Stimulated activated CD4-positive, alpha-beta T cell treated with anti-CD3 and anti-CD28 coated beads, Interleukin-1b, Interleukin-23, amount 100 ng/mL, for 1 hour (primary cell): ENCODE measurements around the gene NFKB1.
A peak's percentile ranks its signal among the peaks of the same experiment; 100 is the strongest.
"Not testable (repeated sequence)": the region's sequence is repeated elsewhere in the genome, so short reads cannot be mapped to it uniquely, and the experiment has no call there.

Source experiments
- DNase-seq, 2 donors: peaks; one replicate each; pipeline ENCODE4 v3.0.0-alpha.2; 2020; ENCODE audit warnings: low read depth in 2 of 2

The NFKB1 gene, protein sequence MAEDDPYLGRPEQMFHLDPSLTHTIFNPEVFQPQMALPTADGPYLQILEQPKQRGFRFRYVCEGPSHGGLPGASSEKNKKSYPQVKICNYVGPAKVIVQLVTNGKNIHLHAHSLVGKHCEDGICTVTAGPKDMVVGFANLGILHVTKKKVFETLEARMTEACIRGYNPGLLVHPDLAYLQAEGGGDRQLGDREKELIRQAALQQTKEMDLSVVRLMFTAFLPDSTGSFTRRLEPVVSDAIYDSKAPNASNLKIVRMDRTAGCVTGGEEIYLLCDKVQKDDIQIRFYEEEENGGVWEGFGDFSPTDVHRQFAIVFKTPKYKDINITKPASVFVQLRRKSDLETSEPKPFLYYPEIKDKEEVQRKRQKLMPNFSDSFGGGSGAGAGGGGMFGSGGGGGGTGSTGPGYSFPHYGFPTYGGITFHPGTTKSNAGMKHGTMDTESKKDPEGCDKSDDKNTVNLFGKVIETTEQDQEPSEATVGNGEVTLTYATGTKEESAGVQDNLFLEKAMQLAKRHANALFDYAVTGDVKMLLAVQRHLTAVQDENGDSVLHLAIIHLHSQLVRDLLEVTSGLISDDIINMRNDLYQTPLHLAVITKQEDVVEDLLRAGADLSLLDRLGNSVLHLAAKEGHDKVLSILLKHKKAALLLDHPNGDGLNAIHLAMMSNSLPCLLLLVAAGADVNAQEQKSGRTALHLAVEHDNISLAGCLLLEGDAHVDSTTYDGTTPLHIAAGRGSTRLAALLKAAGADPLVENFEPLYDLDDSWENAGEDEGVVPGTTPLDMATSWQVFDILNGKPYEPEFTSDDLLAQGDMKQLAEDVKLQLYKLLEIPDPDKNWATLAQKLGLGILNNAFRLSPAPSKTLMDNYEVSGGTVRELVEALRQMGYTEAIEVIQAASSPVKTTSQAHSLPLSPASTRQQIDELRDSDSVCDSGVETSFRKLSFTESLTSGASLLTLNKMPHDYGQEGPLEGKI

DNA sequence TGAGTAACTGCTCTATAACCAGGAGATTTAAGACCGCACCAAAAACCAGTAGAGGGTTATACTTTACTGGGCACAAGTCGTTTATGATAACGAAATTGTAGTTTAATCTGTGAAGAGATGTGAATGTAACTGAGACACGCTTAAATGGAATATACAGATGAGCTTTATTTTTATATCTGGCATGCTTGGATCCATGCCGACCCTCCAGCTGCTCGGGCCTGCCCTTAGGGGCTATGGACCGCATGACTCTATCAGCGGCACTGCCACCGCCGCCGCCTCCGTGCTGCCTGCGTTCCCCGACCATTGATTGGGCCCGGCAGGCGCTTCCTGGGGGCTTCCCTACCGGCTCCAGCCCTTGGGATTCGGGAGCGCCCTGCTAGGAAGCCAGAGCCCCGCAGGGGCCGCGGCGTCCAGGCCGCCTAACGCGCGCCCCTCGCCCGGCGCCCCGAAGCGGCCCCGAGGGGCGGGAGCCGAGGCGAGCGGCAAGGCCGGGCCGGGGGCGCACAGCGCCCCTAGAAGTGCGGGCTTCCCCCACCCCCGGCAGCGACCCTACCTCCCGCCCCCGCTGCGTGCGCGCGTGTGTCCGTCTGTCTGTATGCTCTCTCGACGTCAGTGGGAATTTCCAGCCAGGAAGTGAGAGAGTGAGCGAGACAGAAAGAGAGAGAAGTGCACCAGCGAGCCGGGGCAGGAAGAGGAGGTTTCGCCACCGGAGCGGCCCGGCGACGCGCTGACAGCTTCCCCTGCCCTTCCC is at the start of gene NFKB1:
Gene NFKB1 (plus strand): TSS at position 664 of the 751 bp plus-strand sequence. CDS start 24,160 bp downstream, outside the sequence.
- DNase-seq, result peak; percentile 69 to 73

DNA sequence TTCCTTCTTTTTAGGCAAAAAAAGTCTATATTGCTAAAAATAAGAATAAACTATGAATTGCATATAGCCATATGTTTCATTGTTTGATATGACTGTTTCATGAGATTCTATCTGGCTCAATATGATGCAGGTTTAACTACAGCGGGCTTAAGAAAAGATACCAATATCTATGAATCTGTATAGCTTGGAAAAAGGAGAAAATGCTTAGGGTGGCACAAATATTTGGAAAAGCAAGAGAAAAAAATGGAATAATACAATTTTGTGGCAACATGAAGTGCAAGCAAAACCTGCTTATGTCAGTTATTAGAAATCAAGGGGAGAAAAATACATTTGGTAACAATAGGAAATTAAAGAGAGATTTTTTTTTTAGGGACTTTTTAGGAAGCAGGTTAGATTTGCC is 48.3 kb upstream of the NFKB1 start:
- no peak for DNase-seq

DNA sequence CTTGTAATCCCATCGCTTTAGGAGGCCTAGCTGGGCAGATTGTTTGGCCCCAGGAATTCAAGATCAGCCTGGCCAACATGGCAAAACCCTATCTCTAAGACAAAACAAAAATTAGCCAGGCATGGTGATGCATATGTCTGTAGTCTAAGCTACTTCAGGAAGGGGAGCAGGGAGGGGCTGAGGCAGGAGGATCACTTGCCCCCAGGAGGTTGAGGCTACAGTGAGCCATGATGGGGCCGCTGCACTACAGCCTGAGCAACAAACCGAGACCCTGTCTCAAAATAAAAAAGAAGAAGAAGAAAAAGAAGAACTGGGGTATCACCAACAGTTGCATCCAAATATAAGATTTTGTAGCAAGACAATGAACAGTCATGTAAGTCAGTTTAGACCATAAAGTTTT is 47.3 kb upstream of the NFKB1 start:
- no peak for DNase-seq

DNA sequence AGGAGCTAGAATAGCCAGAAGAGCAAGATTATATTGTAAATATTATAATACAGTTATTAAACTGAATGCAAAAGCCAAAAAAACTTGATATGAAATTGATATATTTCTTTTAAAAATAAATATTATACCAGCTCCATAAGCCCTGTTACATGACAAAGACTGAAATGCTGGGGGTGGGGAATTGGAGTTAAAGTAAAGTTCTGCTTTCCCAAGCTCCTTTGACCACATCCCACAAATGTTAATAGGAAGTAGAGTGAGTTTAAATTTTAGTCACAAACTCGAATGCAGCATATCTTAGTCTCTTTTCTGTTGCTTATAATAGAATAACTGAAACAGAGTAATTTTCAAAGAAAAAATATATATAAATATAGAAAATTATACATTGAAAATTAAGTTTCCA is 46.9 kb upstream of the NFKB1 start:
- DNase-seq, result no peak

DNA sequence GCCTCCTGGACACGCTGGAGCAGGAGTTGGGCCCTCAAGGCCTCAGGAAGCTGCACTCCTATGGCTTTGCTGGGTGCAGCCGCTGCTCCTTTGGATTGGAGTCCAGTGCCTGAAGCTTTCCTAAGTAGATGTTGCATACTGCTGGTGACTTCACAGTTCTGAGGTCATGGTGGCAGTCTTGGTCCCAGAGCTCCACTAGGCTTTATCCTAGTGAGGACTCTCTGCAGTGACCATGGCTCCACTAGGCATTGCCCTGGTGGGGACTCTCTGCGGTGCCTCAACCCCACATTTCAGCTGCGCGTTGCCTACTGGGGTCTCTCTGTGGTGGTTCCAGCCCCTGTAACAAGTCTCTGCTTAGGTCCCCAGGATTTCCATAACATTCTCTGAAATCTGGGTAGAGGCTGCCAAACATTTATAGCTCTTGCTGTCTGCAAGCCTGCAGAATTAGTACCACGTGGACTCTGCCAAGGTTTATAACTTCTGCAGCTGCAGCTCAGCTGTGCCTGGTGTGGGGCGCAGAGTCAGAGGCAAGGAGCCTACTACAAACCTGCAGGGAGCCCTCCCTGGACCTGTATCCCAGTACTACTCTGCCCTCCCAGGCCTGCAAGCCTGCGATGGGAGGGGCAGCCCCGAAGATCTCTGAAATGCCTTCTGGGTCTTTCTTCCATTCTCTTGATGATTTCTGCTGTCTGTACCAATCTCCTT is 46.0 kb upstream of the NFKB1 start:
- no peak for DNase-seq

DNA sequence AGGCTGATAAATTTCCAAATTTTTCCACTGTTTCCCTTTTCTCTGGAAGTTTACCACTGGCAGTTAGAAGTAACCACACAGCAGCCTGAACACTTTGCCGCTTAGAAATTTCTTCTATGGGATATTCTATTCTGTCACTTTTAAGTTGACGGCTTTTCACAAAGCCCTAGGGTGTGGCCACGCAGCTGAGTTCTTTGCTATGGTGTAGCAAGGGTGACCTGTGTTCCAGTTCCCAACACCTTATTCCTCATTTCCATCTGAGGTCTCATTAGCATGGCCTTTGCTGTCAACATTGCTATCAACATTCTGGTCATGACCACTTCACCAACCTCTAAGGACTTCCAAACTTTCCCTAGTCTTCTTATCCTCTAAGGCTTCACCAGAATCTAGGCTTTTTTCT is 45.4 kb upstream of the NFKB1 start:
- no peak for DNase-seq

DNA sequence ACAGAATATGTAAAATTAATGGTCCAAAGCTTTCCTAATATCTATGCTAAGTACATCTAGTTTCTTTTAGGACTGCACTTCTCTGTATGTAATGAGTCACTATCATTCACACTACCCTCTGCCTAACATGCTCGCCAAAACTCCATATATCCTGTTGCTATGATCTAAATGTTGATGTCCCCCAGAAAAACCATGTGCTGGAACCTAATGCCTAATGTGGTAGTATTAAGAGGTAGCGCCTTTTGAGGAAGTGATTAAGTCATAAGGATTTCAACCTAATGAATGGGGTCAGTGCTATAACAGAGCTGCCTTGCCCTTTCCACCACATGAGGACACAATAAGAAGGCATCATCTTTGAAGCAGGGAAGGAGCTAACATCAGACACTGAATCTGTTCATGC is 34.9 kb upstream of the NFKB1 start:
- no peak for DNase-seq

DNA sequence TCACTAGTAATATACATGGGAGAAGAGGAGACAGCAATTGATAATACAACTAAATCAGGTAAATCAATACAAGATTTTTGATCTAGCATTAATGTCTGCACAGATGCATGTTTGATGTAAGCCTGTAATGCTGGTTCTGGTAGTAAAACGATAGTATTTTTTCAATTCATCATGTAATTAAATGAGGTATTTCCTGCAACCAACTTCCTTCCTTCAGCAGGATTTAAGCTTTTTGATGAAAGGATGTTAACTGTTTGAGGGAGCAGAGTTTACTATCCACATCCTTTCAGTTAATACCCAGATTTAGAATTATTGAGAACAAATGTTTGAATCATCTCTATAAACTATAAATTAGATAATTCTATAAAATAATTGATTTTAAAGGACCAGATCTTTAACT is 31.4 kb upstream of the NFKB1 start:
- no peak for DNase-seq

DNA sequence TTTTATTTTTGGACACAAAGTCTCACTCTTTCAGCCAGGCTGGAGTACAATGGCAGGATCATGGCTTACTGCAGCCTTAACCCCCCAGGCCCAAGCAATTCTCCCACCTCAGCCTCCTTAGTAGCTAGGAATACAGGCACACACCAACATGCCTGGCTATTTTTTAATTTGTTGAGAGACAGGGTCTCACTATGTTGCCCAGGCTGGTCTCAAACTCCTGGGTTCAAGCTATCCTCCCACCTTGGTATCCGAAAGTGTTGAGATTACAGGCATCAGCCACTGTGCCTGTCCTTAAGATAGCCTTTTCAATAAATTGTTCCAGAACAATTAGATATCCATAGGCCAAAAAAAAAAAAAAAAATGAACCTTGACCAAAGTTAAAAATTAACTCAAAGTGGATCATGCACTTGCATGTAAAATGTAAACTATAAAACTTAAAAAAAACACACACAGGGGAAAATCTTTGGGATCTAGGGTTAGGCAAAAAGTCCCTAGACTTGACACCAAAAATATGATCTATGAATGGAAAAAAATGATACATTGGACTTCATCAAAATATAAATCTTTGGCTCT is 28.6 kb upstream of the NFKB1 start:
- DNase-seq, result no peak

DNA sequence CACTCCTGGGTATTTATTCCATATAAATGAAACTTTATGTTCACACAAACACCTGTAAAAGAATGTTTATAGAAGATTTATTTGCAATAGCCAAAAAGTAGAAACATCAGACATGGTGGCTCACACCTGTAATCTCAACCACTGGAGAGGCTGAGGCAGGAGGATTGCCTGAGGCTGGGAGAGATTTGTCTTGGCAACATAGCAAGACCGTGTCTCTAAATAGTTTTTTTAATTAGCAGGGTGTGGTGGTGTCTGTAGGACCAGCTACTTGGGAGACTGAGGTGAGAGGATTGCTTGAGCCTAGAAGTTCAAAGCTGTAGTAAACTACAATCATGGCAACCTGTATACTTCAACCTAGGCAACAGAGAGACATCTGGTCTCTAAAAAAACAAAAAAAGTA is 27.7 kb upstream of the NFKB1 start:
- no peak for DNase-seq

DNA sequence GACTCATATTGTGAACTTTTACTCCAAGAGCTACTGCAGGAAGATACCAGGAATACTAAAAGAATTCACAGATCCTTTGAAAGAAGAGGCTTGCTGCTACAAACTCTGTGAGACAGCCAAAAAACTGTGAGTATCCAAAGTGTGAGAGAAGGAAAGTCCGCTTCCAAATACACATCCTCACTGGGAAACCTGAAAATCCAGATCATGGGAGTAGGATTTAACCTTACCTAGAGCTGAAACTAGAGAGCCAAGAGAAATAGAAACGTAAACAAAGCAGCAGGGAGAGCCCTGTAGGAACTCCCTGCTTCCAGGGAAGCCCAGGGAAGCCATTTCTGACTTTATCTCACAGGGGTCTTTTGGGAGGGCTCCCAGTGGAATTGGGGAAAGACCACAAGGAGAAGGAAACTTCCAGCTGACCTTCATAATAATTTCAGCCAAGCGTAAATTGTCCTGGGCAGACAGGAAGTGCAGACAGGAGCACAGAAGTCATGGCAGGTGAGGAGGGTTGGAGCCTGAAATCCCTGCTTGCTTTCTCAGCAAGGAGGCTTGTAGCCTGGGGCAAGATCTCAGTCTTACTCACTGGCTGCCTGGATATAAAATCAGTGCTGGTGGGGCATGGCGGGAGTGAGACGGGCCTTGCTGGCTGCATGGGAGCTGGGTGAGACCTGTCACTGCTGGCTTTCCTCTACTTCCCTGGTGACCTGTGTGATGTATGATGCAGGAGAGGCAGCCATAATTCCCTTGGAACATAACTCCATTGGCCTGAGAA is 26.2 kb upstream of the NFKB1 start:
- DNase-seq, result no peak

DNA sequence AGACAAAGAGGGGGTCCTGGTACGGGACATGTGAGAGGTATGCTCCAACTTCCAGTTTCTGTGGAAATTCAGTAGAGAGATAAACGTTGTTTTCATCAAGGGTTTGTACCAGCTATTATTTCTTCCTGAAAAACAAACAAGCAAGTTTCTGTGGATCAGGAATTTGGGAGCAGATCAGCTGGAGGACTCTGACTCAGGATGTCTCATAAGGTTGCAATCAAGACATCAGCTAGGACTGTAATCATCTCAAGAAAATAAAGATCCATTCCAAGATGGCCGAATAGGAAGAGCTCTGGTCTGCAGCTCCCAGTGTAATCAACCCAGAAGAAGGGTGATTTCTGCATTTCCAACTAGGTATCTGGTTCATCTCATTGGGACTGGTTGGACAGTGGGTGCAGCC is 23.5 kb upstream of the NFKB1 start:
- DNase-seq, result no peak

DNA sequence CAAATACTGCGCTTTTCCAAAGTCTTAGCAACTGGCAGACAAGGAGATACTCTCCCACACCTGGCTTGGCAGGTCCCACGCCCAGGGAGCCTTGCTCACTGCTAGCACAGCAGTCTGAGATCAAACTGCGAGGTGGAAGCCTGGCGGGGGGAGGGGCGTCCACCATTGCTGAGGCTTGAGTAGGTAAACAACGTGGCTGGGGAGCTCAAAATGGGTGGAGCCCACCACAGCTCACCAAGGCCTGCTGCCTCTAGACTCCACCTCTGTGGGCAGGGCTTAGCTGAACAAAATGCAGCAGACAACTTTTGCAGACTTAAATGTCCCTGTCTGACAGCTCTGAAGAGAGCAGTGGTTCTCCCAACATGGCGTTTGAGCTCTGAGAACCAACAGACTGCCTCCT is 23.0 kb upstream of the NFKB1 start:
- DNase-seq, result no peak

DNA sequence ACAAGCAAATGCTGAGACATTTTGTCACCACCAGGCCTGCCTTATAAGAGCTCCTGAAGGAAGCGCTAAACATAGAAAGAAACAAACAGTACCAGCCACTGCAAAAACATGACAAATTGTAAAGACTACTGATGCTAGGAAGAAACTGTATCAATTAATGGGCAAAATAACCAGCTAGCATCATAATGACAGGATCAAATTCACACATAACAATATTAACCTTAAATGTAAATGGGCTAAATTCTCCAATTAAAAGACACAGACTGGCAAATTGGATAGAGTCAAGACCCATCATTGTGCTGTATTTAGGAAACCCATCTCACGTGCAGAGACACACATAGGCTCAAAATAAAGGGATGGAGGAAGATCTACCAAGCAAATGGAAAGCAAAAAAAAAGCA is 21.3 kb upstream of the NFKB1 start:
- DNase-seq, result not testable (repeated sequence)

DNA sequence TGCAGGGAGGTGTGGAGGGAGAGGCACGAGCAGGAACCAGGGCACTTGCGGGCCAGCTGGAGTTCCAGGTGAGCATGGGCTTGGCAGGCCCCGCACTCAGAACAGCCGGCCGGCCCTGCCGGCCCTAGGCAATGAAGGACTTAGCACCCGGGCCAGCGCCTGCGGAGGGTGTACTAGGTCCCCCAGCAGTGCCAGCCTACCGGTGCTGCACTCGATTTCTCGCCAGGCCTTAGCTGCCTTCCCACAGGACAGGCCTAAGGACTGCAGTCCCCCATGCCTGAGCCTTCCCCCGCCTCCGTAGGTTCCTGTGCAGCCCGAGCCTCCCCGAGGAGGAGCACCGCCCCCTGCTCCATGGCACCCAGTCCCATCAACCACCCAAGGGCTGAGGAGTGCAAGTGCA is 18.0 kb upstream of the NFKB1 start:
- no peak for DNase-seq

DNA sequence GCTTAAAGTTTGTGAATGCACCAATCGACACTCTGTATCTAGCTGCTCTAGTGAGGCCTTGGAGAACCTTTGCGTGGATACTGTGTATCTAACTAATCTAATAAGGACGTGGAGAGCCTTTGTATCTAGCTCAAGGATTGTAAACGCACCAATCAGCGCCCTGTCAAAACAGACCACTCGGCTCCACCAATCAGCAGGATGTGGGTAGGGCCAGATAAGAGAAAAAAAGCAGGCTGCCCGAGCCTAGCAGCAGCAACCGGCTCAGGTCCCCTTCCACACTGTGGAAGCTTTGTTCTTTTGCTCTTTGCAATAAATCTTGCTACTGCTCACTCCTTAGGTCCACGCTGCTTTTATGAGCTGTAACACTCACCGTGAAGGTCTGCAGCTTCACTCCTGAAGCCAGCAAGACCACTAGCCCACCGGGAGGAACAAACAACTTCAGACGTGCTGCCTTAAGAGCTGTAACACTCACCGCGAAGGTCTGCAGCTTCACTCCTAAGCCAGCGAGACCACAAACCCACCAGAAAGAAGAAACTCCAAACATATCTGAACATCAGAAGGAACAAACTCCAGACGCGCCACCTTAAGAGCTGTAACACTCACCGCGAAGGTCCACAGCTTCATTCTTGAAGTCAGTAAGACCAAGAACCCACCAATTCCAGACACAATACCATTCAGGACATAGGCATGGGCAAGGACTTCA is 17.0 kb upstream of the NFKB1 start:
- not testable (repeated sequence) for DNase-seq

DNA sequence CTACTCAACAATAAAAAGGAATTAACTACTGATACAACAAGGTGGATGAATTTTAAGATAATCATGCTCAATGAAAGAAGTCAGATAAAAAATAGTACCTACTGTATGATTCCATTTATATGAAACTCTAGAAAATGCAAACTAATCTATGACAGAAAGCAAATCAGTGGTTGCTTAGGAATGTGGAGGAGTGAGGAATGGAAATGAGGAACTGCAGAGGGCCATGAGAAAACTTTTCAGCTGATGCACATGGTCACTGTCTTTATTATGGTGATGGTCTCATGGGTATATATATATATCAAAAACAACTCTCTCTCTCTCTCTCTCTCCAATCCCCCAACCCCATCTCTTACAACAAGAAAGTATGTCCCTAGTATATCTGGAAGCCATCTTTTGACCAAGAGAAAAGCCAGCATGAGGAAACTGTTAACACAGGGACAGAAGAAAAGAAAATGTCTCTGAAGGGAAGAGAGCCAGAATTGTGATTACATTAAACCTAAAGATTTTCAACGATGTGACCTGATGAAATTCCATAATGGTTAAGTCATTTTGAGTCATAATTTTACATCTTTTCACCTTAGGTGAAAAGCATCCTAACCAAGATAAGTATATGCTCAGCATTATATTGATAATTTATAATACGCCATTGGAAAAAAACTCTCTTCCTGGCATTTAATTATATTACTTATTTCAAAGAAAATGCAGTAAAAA is 8.5 kb upstream of the NFKB1 start:
- DNase-seq, result no peak

DNA sequence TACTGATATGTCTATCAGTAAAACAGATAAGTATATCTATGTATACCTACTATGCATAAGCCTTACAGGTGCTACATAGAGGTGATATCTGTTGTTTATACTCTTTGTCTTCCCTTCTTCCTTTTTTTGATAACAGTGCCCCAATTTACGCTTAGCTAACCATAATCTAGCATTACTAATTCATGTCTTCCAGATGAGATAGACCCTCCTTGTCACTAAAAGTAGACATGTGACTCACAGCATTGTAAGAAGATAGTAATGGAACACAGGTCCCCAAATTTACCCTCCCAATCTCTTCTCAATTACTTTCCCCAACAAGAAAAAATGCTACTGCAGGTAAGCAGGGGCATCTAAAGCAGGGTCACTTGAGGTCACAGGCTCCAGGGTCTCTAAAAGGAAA is 7.9 kb upstream of the NFKB1 start:
- DNase-seq, result no peak

DNA sequence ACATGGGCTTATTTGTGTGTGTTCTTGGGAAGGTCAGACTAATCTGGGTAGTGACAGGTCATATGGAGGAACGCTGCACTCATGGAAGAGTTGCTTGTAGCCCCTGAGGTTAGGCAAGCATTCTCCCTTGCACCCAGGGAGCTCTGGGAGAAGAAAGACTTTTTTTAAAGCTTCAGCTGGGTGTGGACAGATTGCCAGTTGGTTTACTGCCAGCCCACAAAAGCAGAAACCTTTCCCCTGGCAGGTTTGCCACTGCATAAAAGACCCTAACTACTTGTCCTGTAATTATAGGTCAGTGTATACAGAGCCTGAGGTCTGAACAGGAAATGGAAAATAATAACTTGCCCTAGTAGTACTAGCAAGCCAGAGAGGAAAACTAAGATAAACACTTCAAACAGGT is 7.4 kb upstream of the NFKB1 start:
- no peak for DNase-seq
